ENCODE measurements around the gene RBM12.

DNA sequence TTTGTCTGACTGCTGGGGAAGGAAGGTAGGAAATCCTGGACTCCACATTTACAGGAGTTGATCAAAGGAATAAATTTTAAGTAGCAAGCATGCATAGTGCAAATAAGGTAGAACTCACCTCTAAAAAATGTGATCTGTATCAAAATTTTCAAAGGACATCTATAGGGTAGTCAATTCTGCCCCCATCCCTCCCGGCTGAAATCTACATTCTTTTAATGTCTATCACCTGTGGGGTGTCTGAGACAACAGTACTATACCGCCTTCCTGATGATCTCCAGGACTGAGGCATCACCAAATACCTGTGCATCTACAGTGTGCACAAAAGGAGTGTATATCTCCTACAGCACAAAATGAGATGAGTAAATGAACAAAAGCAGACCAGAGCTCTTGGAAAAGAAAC, 19.9 kb downstream of the RBM12 start:
- TF ChIP-seq EZH2 (IDR thresholded peaks at IDR 0.05; ENCODE audit: borderline replicate concordance, insufficient read depth, low read depth, low read length, poor library complexity, severe bottlenecking), result no peak
- TF ChIP-seq, protein P1, sequence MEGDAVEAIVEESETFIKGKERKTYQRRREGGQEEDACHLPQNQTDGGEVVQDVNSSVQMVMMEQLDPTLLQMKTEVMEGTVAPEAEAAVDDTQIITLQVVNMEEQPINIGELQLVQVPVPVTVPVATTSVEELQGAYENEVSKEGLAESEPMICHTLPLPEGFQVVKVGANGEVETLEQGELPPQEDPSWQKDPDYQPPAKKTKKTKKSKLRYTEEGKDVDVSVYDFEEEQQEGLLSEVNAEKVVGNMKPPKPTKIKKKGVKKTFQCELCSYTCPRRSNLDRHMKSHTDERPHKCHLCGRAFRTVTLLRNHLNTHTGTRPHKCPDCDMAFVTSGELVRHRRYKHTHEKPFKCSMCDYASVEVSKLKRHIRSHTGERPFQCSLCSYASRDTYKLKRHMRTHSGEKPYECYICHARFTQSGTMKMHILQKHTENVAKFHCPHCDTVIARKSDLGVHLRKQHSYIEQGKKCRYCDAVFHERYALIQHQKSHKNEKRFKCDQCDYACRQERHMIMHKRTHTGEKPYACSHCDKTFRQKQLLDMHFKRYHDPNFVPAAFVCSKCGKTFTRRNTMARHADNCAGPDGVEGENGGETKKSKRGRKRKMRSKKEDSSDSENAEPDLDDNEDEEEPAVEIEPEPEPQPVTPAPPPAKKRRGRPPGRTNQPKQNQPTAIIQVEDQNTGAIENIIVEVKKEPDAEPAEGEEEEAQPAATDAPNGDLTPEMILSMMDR (IDR thresholded peaks at IDR 0.05), result no peak
